ENCODE data around the gene DLG2.
"Not testable (repeated sequence)": the region's sequence is repeated elsewhere in the genome, so short reads cannot be mapped to it uniquely, and the experiment has no call there.

DLG2 gene

GRCh38 chr11:83459798-83460197 lies 2167.3 kb downstream of the DLG2 start:
- DNase-seq (ENCODE audit: low spot score): no peak

- no peak for DNase-seq (ENCODE audit: low spot score)
Observed at GRCh38 chr11:83456566-83456965, 2170.6 kb downstream of the DLG2 start.

DNA sequence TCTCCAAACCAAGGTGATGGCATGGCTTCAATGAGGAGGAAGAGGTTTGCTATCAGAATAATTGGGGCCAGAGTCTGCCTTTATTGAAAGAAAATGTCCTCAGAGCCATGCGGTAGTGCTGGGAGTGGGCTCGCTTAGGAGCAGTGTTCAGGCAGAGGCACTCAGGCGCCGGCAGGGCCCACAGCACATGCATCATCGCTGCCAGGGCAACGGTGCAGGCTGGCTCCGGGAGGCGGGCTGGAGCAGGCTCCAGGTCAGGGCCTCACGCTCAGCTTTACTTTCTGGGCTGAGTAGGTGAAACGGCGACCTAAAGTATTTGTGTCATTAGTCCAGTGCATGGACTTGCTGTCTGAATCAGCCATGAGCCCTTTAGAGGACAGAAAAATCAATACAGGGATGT lies 2171.1 kb downstream of the DLG2 start:
- DNase-seq (ENCODE audit: low spot score): no peak

DNA sequence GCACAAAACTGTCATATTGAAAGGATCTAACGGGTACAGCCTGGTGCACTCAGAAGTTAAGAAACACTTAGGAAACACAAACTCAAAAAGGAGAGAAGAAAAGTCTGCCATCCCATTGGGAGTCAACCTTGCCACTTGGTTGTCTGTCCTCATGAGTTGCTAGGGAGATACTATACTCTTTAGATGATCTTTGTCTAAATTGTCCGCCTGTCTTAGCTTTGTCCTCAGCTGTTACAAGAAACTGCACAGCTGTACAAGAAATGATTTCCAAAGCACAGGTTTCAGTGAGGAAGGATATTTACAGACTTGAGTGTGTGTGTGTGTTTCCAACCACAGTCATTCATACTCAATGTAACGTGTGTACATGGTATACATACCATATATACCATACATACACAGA lies 2171.8 kb downstream of the DLG2 start:
- DNase-seq (ENCODE audit: low spot score): no peak

- no peak for DNase-seq (ENCODE audit: low spot score)
Observed at GRCh38 chr11:83454674-83455073, 2172.5 kb downstream of the DLG2 start.

DNA sequence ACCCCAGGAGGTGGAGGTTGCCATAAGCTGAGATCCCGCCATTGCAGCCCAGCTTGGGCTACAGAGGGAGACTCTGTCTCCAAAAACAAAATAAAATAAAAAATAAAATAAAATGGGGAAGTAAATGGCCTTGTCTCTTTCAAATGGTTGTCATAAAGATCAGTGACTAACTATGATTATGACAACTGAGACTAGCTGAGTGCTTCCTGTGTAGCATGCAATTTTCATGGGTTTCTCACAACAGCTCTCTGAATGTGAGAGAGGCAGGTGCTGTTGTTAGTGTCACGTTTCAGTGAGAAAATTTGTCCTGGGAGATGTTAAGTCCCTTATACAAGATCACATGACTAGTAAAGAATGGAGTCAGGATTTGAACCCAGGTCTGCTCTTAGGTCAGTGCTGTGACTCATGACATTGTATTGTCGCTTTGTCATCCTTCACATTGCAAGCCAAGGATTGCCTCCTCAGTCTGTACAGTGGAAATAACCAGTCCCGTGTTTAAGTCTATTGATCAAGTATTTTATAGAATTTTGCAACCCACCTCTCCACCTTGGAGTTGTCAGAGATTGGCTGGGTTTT lies 2177.7 kb downstream of the DLG2 start:
- no peak for DNase-seq (ENCODE audit: low spot score)

DNA sequence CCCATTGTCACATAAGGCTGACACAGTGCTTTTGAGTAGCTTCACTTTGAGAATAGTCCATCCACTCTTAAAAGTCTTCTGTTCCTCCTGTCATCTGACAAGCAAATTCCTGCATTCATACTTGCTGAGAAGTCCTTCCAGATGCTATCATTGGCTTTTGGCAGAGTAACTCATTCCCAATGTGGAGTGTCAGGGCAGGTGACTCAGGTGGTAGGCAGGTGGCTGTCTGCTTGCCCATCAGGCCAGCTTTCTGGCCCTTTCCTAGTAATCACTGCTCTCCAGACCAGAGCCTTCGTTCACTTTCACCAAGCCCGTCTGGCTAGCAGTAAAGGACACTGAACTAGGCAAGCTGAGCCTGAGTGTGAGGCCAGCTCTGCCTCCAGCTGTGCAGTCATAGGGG lies 2178.5 kb downstream of the DLG2 start:
- DNase-seq (ENCODE audit: low spot score): no peak

GRCh38 chr11:83443880-83444279 lies 2183.3 kb downstream of the DLG2 start:
- DNase-seq (ENCODE audit: low spot score): not testable (repeated sequence)

DNA sequence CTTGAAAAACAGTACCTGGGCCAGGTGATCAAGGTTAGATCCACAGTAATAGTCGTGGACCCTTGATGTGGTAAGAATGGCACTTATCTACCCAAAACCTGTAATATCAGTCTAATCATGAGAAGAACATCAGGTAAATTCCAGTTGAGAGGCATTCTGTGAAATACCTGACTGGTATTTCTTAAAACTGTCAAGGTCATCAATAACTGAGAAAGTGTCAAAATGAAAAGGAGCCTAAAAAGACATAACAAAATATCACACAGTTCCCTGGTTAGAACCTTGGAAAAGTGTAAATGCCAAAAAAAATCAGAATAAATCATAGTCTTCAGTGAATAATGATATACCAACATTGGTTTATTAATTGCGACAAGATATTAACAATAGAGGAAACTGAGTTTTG lies 2185.5 kb downstream of the DLG2 start:
- no peak for DNase-seq (ENCODE audit: low spot score)

GRCh38 chr11:83441171-83441570 lies 2186.0 kb downstream of the DLG2 start:
- DNase-seq (ENCODE audit: low spot score): no peak

- DNase-seq (ENCODE audit: low spot score): peak; percentile 41
Observed at GRCh38 chr11:83438438-83438837, 2188.7 kb downstream of the DLG2 start.

GRCh38 chr11:83437939-83438338 lies 2189.2 kb downstream of the DLG2 start:
- no peak for DNase-seq (ENCODE audit: low spot score)

GRCh38 chr11:83436855-83437254 lies 2190.3 kb downstream of the DLG2 start:
- no peak for DNase-seq (ENCODE audit: low spot score)

DNA sequence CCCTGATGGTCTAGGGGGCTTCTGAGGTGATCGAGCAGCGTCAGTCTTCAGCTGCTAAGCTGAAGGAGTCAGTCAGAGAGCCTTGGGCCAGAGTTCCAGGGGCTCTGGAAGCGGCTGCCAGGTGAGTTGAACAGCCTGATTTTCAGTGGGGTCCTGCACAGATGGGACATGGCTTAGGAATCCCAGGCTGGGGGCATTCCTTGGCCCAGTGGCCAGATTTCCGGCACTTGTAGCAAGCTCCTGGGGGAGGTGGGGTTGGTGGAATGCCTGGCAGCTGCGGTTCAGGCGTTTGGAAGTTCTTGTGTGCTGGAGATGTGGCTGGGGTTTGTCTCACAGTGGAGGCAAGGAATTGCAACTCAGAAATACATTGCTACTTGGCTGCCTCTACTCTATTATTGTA lies 2192.3 kb downstream of the DLG2 start:
- DNase-seq (ENCODE audit: low spot score): not testable (repeated sequence)

GRCh38 chr11:83427943-83428342 lies 2199.2 kb downstream of the DLG2 start:
- DNase-seq (ENCODE audit: low spot score): no peak

GRCh38 chr11:83427501-83427900 lies 2199.6 kb downstream of the DLG2 start:
- DNase-seq (ENCODE audit: low spot score): no peak

DNA sequence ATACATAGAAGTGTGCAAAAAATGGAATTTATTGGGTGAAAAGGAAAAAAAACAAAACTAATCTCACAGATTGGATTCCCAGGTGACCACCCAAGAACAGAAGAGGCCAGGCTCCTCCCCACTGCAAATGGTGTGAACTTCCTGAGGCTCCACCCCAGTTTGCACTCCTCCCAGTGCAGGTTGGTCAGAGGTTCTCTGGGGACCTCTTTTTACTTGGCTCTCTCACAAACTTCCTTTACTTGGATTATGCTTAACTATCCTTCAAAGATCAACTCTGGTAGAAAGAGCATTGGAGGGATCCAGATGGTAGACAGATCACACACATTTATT lies 2202.0 kb downstream of the DLG2 start:
- DNase-seq (ENCODE audit: low spot score): no peak

- no peak for DNase-seq (ENCODE audit: low spot score)
Observed at GRCh38 chr11:83424376-83425136, 2202.6 kb downstream of the DLG2 start.

DNA sequence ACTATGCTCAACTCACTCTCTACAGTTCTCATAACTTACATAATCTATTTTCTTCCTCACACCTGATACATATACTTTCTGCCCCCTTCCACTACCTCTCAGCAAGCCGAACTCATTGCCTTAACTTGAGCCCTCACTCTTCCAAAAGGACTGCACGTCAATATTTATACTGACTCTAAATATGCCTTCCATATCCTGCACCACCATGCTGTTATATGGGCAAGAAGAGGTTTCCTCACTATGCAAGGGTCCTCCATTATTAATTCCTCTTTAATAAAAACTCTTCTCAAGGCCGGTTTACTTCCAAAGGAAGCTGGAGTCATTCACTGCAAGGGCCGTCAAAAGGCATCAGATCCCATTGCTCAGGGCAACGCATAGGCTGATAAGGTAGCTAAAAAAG lies 2204.5 kb downstream of the DLG2 start:
- DNase-seq (ENCODE audit: low spot score): not testable (repeated sequence)

DNA sequence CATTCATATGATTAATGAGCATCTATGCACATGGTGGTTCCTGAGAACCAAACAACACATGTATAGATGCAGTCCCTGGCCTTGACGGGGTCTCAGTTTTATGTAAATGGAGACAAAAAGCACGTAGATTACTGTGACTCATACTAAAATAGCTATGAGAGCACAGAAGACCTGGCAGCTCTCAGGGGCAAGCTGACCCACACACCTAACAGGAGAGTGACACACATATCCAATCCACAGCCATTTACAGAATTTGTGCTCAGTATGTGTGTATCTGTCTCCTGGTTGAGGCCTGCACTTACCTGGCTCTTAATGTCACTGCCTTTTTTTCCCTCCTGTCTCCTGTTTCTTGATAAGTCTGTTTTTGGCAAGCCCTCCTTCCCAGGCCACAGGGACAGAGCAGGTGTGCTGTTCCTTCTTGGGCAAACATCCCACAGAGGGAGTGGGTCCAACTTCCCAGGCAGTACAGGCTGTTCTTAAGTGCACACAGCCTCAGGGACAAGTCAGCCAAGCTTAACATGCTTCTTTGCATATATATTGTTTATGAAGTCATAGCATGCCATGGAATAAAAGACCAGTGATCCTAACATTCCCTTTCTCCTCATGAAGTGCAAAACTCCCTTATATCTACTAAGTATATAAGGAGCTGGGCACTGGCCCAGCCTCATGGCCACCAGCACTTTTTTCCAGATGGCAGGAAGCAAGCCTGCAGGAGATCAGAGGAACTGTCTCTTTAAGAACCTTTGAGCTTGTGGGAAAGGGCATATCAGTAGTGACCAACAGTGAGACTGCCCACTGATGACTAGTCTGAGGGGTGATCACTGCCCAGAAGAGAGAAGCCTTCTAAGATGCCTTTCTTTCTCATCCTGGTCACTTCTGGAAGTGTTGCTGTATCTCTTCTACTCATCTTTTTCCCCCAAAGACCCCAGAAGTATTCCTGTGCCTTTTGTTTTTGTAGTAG lies 2216.3 kb downstream of the DLG2 start:
- no peak for DNase-seq (ENCODE audit: low spot score)

- peak; percentile 46 for DNase-seq (ENCODE audit: low spot score)
Observed at GRCh38 chr11:83409891-83410290, 2217.3 kb downstream of the DLG2 start.

GRCh38 chr11:83409476-83409875 lies 2217.7 kb downstream of the DLG2 start:
- no peak for DNase-seq (ENCODE audit: low spot score)

DNA sequence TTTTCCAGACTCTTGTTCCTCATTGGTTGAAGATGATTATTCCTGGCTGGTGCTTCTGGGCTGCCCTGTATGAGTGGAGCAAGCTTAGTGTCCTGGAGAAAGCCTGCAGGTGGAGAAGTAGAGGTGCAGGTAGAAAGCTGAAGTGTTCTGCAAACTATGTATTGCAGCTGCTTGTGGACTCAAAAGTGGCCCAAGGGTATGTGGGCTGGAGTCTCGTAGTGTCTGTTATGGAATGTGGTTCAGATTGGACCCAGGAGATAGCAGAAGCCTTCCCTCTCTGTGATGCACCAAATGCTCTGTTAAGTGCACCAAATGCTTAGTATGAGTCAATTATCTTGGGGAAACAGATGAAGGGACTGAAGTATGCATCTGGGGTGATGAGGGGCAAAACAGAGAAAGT lies 2218.2 kb downstream of the DLG2 start:
- no peak for DNase-seq (ENCODE audit: low spot score)
